Endothelial cell of umbilical vein (primary cell): ENCODE data around the gene ACSBG1. TPM values are rescaled to one million over a fixed set of nuclear protein-coding genes. Genes with fewer than 3 reads are reported as not detected.

Source experiments
- BruUV-seq: library from RNA; stranded (reverse); fragments of 400-500 nt; replicated peaks from 2 replicates; lab custom pipeline; 2021; lab: Mats Ljungman, UMichigan
- CTCF ChIA-PET: fragments of 300-600, 350-600 bp; sonication (Branson Sonifier 250); formaldehyde crosslinking; loops from one replicate; lab custom pipeline; 2021; ENCODE audit warnings: antibody characterized with exemption, inconsistent platforms; lab: Charles Lee
- POLR2A ChIA-PET: fragments of 300-600, 350-600 bp; sonication (Branson Sonifier 250); formaldehyde crosslinking; loops from one replicate; lab custom pipeline; 2021; ENCODE audit warnings: antibody characterized with exemption, inconsistent platforms; lab: Charles Lee
- DNase-seq: peaks from one replicate; pipeline ENCODE4 v3.0.0-alpha.2; 2011; ENCODE audit warnings: low read depth, low spot score
- FAIRE-seq: peaks from 2 replicates; lab custom pipeline; 2011; peaks lifted over from hg19 to GRCh38; lab: Jason Lieb, UNC
- H2AFZ ChIP-seq: 2 replicates; pipeline ENCODE4 v1.6.0; 2012; ENCODE audit warnings: low read depth, low read length, control low read depth, inconsistent platforms
- H3K27ac ChIP-seq: 2 replicates; pipeline ENCODE4 v1.5.1; 2011; ENCODE audit warnings: low read depth, mild to moderate bottlenecking, control low read depth, low read length, moderate library complexity; ENCODE audit not compliant: insufficient read depth
- H3K27me3 ChIP-seq, 2 experiments: 2 replicates each; pipeline versions ENCODE4 v1.6.0 to v1.6.1; 2011; ENCODE audit warnings: low read length in 2 of 2, mixed read lengths in 1 of 2; ENCODE audit not compliant: control insufficient read depth in 2 of 2, insufficient read depth in 2 of 2
- H3K36me3 ChIP-seq, 2 experiments: 2 replicates in 1 of 2; 3 replicates in 1 of 2; pipeline ENCODE4 v1.5.1; 2011; ENCODE audit warnings: low read length in 2 of 2, mild to moderate bottlenecking in 1 of 2, moderate library complexity in 1 of 2; ENCODE audit not compliant: control insufficient read depth in 2 of 2, insufficient read depth in 2 of 2; ENCODE audit errors: extremely low read depth in 1 of 2
- H3K4me1 ChIP-seq: 3 replicates; pipeline ENCODE4 v1.5.1; 2011; ENCODE audit warnings: mild to moderate bottlenecking, low read length; ENCODE audit not compliant: control insufficient read depth, insufficient read depth; ENCODE audit errors: extremely low read depth
- H3K4me2 ChIP-seq: 2 replicates; pipeline ENCODE4 v1.6.1; 2011; ENCODE audit warnings: low read length, control low read depth, mixed read lengths; ENCODE audit not compliant: insufficient read depth
- H3K4me3 ChIP-seq, 3 experiments: fragments of 200-600 bp in 1 of 3; sonication (generic), shearing (Covaris generic) in 1 of 3; replicated peaks in 1 of 3; 2 replicates each; pipeline ENCODE4 v1.5.1; 2011 to 2016; ENCODE audit warnings: control low read depth in 3 of 3, low read length in 3 of 3, mild to moderate bottlenecking in 2 of 3, inconsistent platforms in 1 of 3, low read depth in 1 of 3, moderate library complexity in 1 of 3; ENCODE audit not compliant: insufficient read depth in 1 of 3
- H3K79me2 ChIP-seq: 2 replicates; pipeline ENCODE4 v1.6.0; 2012; ENCODE audit warnings: low read length, inconsistent platforms; ENCODE audit not compliant: control insufficient read depth, insufficient read depth
- H3K9ac ChIP-seq: replicated peaks from 2 replicates; pipeline ENCODE3; 2011; ENCODE audit warnings: low read length, control low read depth; ENCODE audit not compliant: insufficient read depth; ENCODE audit errors: extremely low read depth
- H3K9me1 ChIP-seq: replicated peaks from 3 replicates; pipeline ENCODE4 v1.6.0; 2011; ENCODE audit warnings: mild to moderate bottlenecking, low read length; ENCODE audit not compliant: control insufficient read depth, insufficient read depth; ENCODE audit errors: extremely low read depth
- H3K9me3 ChIP-seq: replicated peaks from 2 replicates; pipeline ENCODE4 v1.5.1; 2012; ENCODE audit warnings: low read length, inconsistent platforms; ENCODE audit not compliant: control insufficient read depth, insufficient read depth
- H4K20me1 ChIP-seq: replicated peaks from 2 replicates; pipeline ENCODE3; 2011; ENCODE audit warnings: mild to moderate bottlenecking, low read length; ENCODE audit not compliant: control insufficient read depth, insufficient read depth; ENCODE audit errors: extremely low read depth
- CTCF ChIP-seq, 2 donors: IDR thresholded peaks; 1 replicate in 1 of 2; 2 replicates in 1 of 2; pipeline ENCODE4 v1.5.1; 2011; ENCODE audit warnings: low read length in 2 of 2, mild to moderate bottlenecking in 2 of 2, moderate library complexity in 2 of 2, control low read depth in 1 of 2, inconsistent platforms in 1 of 2, low read depth in 1 of 2; ENCODE audit not compliant: insufficient read depth in 1 of 2; ENCODE audit errors: extremely low read depth in 1 of 2
- EZH2 ChIP-seq: IDR thresholded peaks from 2 replicates; pipeline ENCODE4 v1.6.1; 2012; ENCODE audit warnings: borderline replicate concordance, low read depth, mild to moderate bottlenecking, moderate library complexity, low read length, inconsistent platforms; ENCODE audit not compliant: severe bottlenecking
- FOS ChIP-seq: IDR thresholded peaks from 2 replicates; pipeline ENCODE4 v1.6.1; 2011; ENCODE audit warnings: mild to moderate bottlenecking, low read length, moderate library complexity, borderline replicate concordance; ENCODE audit not compliant: insufficient read depth
- GATA2 ChIP-seq: IDR thresholded peaks from 2 replicates; pipeline ENCODE4 v1.7.0; 2011; ENCODE audit warnings: low read depth, mild to moderate bottlenecking, moderate library complexity, mixed read lengths, low read length; ENCODE audit not compliant: insufficient read length, insufficient read depth
- JUN ChIP-seq: IDR thresholded peaks from 2 replicates; pipeline ENCODE4 v1.6.1; 2011; ENCODE audit warnings: borderline replicate concordance, low read depth; ENCODE audit not compliant: insufficient read length, insufficient read depth
- MYC ChIP-seq: IDR thresholded peaks from one replicate; pipeline ENCODE4 v1.6.1; 2011; ENCODE audit warnings: mild to moderate bottlenecking, low read depth, low read length
- POLR2A ChIP-seq: IDR thresholded peaks from 2 replicates; pipeline ENCODE4 v1.6.1; 2012; ENCODE audit warnings: low read depth, mild to moderate bottlenecking, control low read depth, low read length
- POLR2AphosphoS5 ChIP-seq: IDR thresholded peaks from 2 replicates; pipeline ENCODE4 v1.6.1; 2012; ENCODE audit warnings: low read depth, mild to moderate bottlenecking, control low read depth, low read length, moderate library complexity; ENCODE audit not compliant: insufficient read depth
- dilution Hi-C: fragments of 300-500 bp; cut with MboI; formaldehyde crosslinking; loops from one replicate; pipeline ENCODE4 v1.15.0; 2019; ENCODE audit warnings: low sequenced_read_pairs; ENCODE audit not compliant: extremely low pct_ligation_motif_present
- intact Hi-C: fragments of 100-400 bp; cut with micrococcal nuclease; formaldehyde crosslinking; loops from one replicate; pipeline ENCODE4 v1.10.0; 2022
- polyA plus RNA-seq, 4 experiments: library from polyadenylated mRNA; depleted of rRNA in 3 of 4; stranded (reverse) in 3 of 4; unstranded in 1 of 4; fragments of >200 nt; gene quantifications; 2 replicates each; pipeline versions ENCODE4 v1.2.1 to v1.2.3, GENCODE V29; 2011 to 2012; ENCODE audit warnings: missing spikeins in 1 of 4
- total RNA-seq: library from RNA; stranded (reverse); gene quantifications from 2 replicates; pipeline ENCODE4 v1.2.3, GENCODE V29; 2021
- TF ChIP-seq, protein P1 (sequence below): IDR thresholded peaks from 2 replicates; pipeline ENCODE4 v1.6.1; 2011; ENCODE audit not compliant: insufficient read depth, insufficient read length

ACSBG1 gene
- total and polyA plus RNA-seq, 2 donors (not counting 3 experiments of a cell fraction or from before 2014, with no cell fraction given): not detected

DNA sequence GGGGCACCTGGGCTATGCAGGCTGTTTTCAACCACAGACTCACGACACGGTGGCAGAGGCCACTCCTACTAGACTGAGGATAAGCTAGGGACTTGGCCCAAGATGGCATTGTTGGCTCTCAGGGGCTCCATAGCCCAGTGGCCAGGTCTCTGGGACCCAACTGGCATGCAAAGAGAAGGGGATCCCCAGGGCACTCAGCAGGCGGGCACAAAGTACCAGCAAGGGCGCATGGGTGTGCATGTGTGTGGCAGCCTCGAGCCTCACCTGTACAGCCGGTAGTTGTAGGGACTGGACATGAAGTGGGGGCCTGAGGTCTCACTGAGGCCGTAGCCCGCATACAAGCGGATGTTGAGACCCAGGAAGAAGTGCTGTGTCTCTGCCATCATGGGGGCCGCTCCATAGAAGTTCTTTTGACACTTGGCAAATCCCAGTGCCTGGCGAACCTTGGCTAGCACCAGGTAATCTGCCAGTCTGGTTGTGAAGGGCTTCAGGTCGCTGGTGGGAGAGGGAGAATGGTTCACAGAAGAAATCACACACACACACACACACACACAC, 55.0 kb downstream of the ACSBG1 start:
- no peak overlapping the region for H2AFZ ChIP-seq
- ChIA-PET POLR2A (no interaction called here), CTCF (interaction anchor here (2.0 to 5.8 kb wide), 3 partner anchors 16 to 61 kb away, joined by 7 to 57 read pairs (median 11); partner anchors contain the start of gene CIB2)
- no peaks in the 10 kb centered on the region for H3K9me1 ChIP-seq
- no peaks in the 10 kb centered on the region for H3K27me3 ChIP-seq
- H3K9ac ChIP-seq: no peak overlapping the region
- H3K79me2 ChIP-seq: no peaks in the 10 kb centered on the region
- dilution Hi-C loops: no loop called here
- intact Hi-C loops: no loop called here
- no peaks in the 10 kb centered on the region for H3K36me3 ChIP-seq
- no peaks in the 10 kb centered on the region for H3K4me1 ChIP-seq
- no peaks in the 10 kb centered on the region for H3K9me3 ChIP-seq
- TF ChIP-seq, protein P1, sequence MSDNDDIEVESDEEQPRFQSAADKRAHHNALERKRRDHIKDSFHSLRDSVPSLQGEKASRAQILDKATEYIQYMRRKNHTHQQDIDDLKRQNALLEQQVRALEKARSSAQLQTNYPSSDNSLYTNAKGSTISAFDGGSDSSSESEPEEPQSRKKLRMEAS: no peak
- no peak for TF ChIP-seq POLR2AphosphoS5
- no peak for TF ChIP-seq JUN
- no peak for TF ChIP-seq MYC
- TF ChIP-seq FOS: no peak
- no peak for TF ChIP-seq CTCF (IDR thresholded peaks at IDR 0.05; ENCODE audit: extremely low read depth in 1 of 2, insufficient read depth in 1 of 2, low read depth in 1 of 2, low read length in 2 of 2)
- no peak for TF ChIP-seq GATA2
- no peak for TF ChIP-seq EZH2
- no peak for TF ChIP-seq POLR2A
- BruUV-seq: no TSS peak
- no peak overlapping the region for H3K27ac ChIP-seq
- H3K4me3 ChIP-seq: no peak overlapping the region
- no peak overlapping the region for H3K4me2 ChIP-seq
- no peaks in the 10 kb centered on the region for H4K20me1 ChIP-seq
- no peak for FAIRE-seq
- no peak for DNase-seq
